Measurements from ENCODE around the gene ZNF487.

ZNF487 gene

GRCh38 chr10:43390333-43390732 lies 46.6 kb upstream of the ZNF487 start:
- Histone ChIP-seq H3K27me3 (ENCODE audit: control insufficient read depth, low read length) (no peaks in the 10 kb centered on the region), H3K79me2 (ENCODE audit: control insufficient read depth, low read length) (peaks cover 81% of the 10 kb centered on the region), H3K4me3 (ENCODE audit: low read length) (no peak overlapping the region), H3K4me2 (ENCODE audit: low read length) (no peak overlapping the region), H4K20me1 (ENCODE audit: control insufficient read depth, insufficient read depth, low read depth, low read length) (peaks cover 56% of the 10 kb centered on the region), H3K4me1 (ENCODE audit: control insufficient read depth, low read length) (peaks cover 18% of the 10 kb centered on the region), H3K27ac (ENCODE audit: low read depth, low read length) (no peak overlapping the region), H3K9me2 (replicated peaks; ENCODE audit: control insufficient read depth, low read length) (no peaks in the 10 kb centered on the region), H3K36me3 (ENCODE audit: control insufficient read depth, low read length) (peaks cover 100% of the 10 kb centered on the region), H3K9me3 (ENCODE audit: control insufficient read depth, insufficient read depth, low read length) (no peaks in the 10 kb centered on the region), H3F3A (ENCODE audit: control insufficient read depth, insufficient read depth) (peaks cover 82% of the 10 kb centered on the region)
- TF ChIP-seq CTCF (IDR thresholded peaks at IDR 0.05; ENCODE audit: low read depth, low read length, poor library complexity, severe bottlenecking) (no peak), EZH2phosphoT487 (IDR thresholded peaks at IDR 0.05; ENCODE audit: borderline replicate concordance, low read length) (no peak)

GRCh38 chr10:43390759-43391158 lies 46.2 kb upstream of the ZNF487 start:
- Histone ChIP-seq H3K36me3 (ENCODE audit: control insufficient read depth, low read length) (peaks cover 100% of the 10 kb centered on the region), H4K20me1 (ENCODE audit: control insufficient read depth, insufficient read depth, low read depth, low read length) (peaks cover 59% of the 10 kb centered on the region), H3K9me3 (ENCODE audit: control insufficient read depth, insufficient read depth, low read length) (no peaks in the 10 kb centered on the region), H3K4me1 (ENCODE audit: control insufficient read depth, low read length) (peaks cover 22% of the 10 kb centered on the region), H3K4me2 (ENCODE audit: low read length) (no peak overlapping the region), H3K9me2 (replicated peaks; ENCODE audit: control insufficient read depth, low read length) (no peaks in the 10 kb centered on the region), H3F3A (ENCODE audit: control insufficient read depth, insufficient read depth) (peaks cover 81% of the 10 kb centered on the region), H3K79me2 (ENCODE audit: control insufficient read depth, low read length) (peaks cover 86% of the 10 kb centered on the region), H3K27ac (ENCODE audit: low read depth, low read length) (no peak overlapping the region), H3K4me3 (ENCODE audit: low read length) (no peak overlapping the region), H3K27me3 (ENCODE audit: control insufficient read depth, low read length) (no peaks in the 10 kb centered on the region)
- no peak for TF ChIP-seq EZH2phosphoT487 (IDR thresholded peaks at IDR 0.05; ENCODE audit: borderline replicate concordance, low read length)
- TF ChIP-seq CTCF (IDR thresholded peaks at IDR 0.05; ENCODE audit: low read depth, low read length, poor library complexity, severe bottlenecking): no peak

- TF ChIP-seq EZH2phosphoT487 (IDR thresholded peaks at IDR 0.05; ENCODE audit: borderline replicate concordance, low read length): no peak
- no peak for TF ChIP-seq CTCF (IDR thresholded peaks at IDR 0.05; ENCODE audit: low read depth, low read length, poor library complexity, severe bottlenecking)
- Histone ChIP-seq H3K9me3 (ENCODE audit: control insufficient read depth, insufficient read depth, low read length) (no peaks in the 10 kb centered on the region), H3F3A (ENCODE audit: control insufficient read depth, insufficient read depth) (peaks cover 77% of the 10 kb centered on the region), H3K36me3 (ENCODE audit: control insufficient read depth, low read length) (peaks cover 100% of the 10 kb centered on the region), H3K27me3 (ENCODE audit: control insufficient read depth, low read length) (no peaks in the 10 kb centered on the region), H3K4me2 (ENCODE audit: low read length) (no peak overlapping the region), H3K4me1 (ENCODE audit: control insufficient read depth, low read length) (peaks cover 30% of the 10 kb centered on the region), H4K20me1 (ENCODE audit: control insufficient read depth, insufficient read depth, low read depth, low read length) (peaks cover 65% of the 10 kb centered on the region), H3K27ac (ENCODE audit: low read depth, low read length) (no peak overlapping the region), H3K9me2 (replicated peaks; ENCODE audit: control insufficient read depth, low read length) (no peaks in the 10 kb centered on the region), H3K79me2 (ENCODE audit: control insufficient read depth, low read length) (peaks cover 93% of the 10 kb centered on the region), H3K4me3 (ENCODE audit: low read length) (no peak overlapping the region)
Measured at GRCh38 chr10:43391496-43391895, 45.4 kb upstream of the ZNF487 start.

Measured in DOHH2 (cell line).